Middle frontal gyrus (tissue), 1 donor: Measurements from ENCODE around the gene CDH2.
A peak's percentile ranks its signal among the peaks of the same experiment; 100 is the strongest.

ENCODE experiments used
- DNase-seq: peaks from one replicate; pipeline ENCODE4 v3.0.0-alpha.2; 2015; ENCODE audit warnings: low spot score; ENCODE audit errors: extremely low spot score

The CDH2 gene

GRCh38 chr18:27996801-27997272, 180.1 kb downstream of the CDH2 start:
- DNase-seq: no peak

- DNase-seq: no peak
These were observed 181.0 kb downstream of the CDH2 start for GRCh38 chr18:27995770-27996502.

GRCh38 chr18:27994571-27994970, 182.4 kb downstream of the CDH2 start:
- DNase-seq: no peak

- no peak for DNase-seq
These were observed 185.5 kb downstream of the CDH2 start for GRCh38 chr18:27991391-27991790.

- no peak for DNase-seq
These were observed 191.1 kb downstream of the CDH2 start for GRCh38 chr18:27985832-27986231.

GRCh38 chr18:27983780-27984179, 193.2 kb downstream of the CDH2 start:
- no peak for DNase-seq

GRCh38 chr18:27976806-27977408, 200.0 kb downstream of the CDH2 start:
- no peak for DNase-seq

GRCh38 chr18:27970321-27970720, 206.6 kb downstream of the CDH2 start:
- DNase-seq: no peak

GRCh38 chr18:27969206-27969605, 207.7 kb downstream of the CDH2 start:
- DNase-seq: no peak

- no peak for DNase-seq
These were observed 208.8 kb downstream of the CDH2 start for GRCh38 chr18:27967913-27968824.

- DNase-seq: no peak
These were observed 210.0 kb downstream of the CDH2 start for GRCh38 chr18:27966881-27967280.

- no peak for DNase-seq
These were observed 212.1 kb downstream of the CDH2 start for GRCh38 chr18:27964811-27965210.

GRCh38 chr18:27959101-27959500, 217.8 kb downstream of the CDH2 start:
- DNase-seq: no peak

GRCh38 chr18:27956001-27956640, 220.8 kb downstream of the CDH2 start:
- peak; percentile 39 for DNase-seq

GRCh38 chr18:27954226-27954625, 222.7 kb downstream of the CDH2 start:
- DNase-seq: no peak

GRCh38 chr18:27952741-27953140, 224.2 kb downstream of the CDH2 start:
- DNase-seq: no peak

GRCh38 chr18:27950648-27951228, 226.2 kb downstream of the CDH2 start:
- no peak for DNase-seq

GRCh38 chr18:27948986-27949385, 227.9 kb downstream of the CDH2 start:
- DNase-seq: no peak

GRCh38 chr18:27942706-27943105, 234.2 kb downstream of the CDH2 start:
- DNase-seq: no peak

GRCh38 chr18:27931535-27931934, 245.4 kb downstream of the CDH2 start:
- no peak for DNase-seq

- DNase-seq: no peak
These were observed 254.2 kb downstream of the CDH2 start for GRCh38 chr18:27922780-27923179.
